Esophagus squamous epithelium (tissue), 5 donors: ENCODE data around the gene PPID. TPM values are rescaled to one million over a fixed set of nuclear protein-coding genes. Genes with fewer than 3 reads are reported as not detected.

Experiments
- DNase-seq: peaks from one replicate; lab custom pipeline; 2025; lab: John Stamatoyannopoulos, UW
- H3K27ac ChIP-seq, 4 donors: fragments of 200-600 bp; sonication (generic); one replicate each; pipeline ENCODE4 v1.5.1; 2016 to 2019; ENCODE audit warnings: mild to moderate bottlenecking in 1 of 4
- H3K27me3 ChIP-seq, 4 donors: fragments of 200-600 bp; sonication (generic); 1 replicate in 3 of 4; 2 replicates in 1 of 4; pipeline versions ENCODE4 v1.5.1 to v1.6.0; 2017 to 2021; ENCODE audit warnings: antibody characterized with exemption in 1 of 4
- H3K36me3 ChIP-seq, 3 donors: fragments of 200-600 bp; sonication (generic); one replicate each; pipeline ENCODE4 v1.5.1; 2016 to 2019
- H3K4me1 ChIP-seq, 3 donors: fragments of 200-600 bp; sonication (generic); one replicate each; pipeline ENCODE4 v1.5.1; 2017 to 2019
- H3K4me3 ChIP-seq, 4 donors: fragments of 200-600 bp; sonication (generic); 1 replicate in 3 of 4; 2 replicates in 1 of 4; pipeline ENCODE4 v1.5.1; 2016 to 2019; ENCODE audit warnings: mild to moderate bottlenecking in 2 of 4, moderate library complexity in 1 of 4
- H3K9me3 ChIP-seq, 3 donors: fragments of 200-600 bp; sonication (generic); one replicate each; pipeline ENCODE4 v1.5.1; 2016 to 2019
- POLR2A ChIP-seq, 4 donors: fragments of 450-650 bp; IDR thresholded peaks; one replicate each; pipeline ENCODE4 v1.6.1; 2017; ENCODE audit warnings: antibody characterized with exemption in 4 of 4, mild to moderate bottlenecking in 4 of 4, moderate library complexity in 3 of 4
- WGBS, 2 donors: methylation state at CpG; one replicate each; pipeline ENCODE4 v1.1.5; 2018; 5-methylcytosine and 5-hydroxymethylcytosine counted together
- intact Hi-C: fragments of 100-400 bp; cut with DNase I; formaldehyde crosslinking; loops from one replicate; pipeline ENCODE4 v1.15.0; 2022
- total RNA-seq, 4 donors: library from RNA; depleted of rRNA; stranded (reverse); fragments of >200 nt; gene quantifications; one replicate each; pipeline ENCODE4 v1.1.0, GENCODE V29; 2016
- TF ChIP-seq, protein P1 (sequence below), 6 experiments: fragments of 450-650 bp in 4 of 6; fragments of 200-600 bp in 2 of 6; sonication (generic) in 2 of 6; IDR thresholded peaks; one replicate each; pipeline ENCODE4 v1.5.1; 2016 to 2019; ENCODE audit warnings: antibody characterized with exemption in 6 of 6, mild to moderate bottlenecking in 4 of 6, moderate library complexity in 4 of 6
- donor health status: DM: yes; HTN: yes; CAD: no.

Gene PPID
- total RNA-seq, 4 donors from 2014 or later = 14.1 to 24.8 (median 21.5) TPM

DNA sequence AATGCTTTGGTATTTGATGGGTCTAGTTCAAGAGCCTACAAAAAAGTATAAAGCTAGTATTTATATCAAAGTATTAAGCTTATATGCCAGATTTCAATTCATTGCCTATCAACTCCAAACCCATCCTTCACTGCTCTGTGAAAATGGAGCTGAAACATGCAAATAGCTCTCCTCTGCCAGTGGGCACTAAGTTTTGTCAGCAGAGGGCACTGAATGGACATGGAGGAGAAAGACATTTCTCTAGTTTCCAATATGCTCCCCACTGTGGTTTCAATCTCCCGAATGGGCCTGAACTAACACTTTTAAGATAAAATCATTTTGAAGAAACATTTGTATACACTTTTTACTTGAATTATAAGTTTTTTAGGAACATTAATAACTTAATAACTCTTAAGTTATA lies 12.4 kb downstream of the PPID start:
- Histone ChIP-seq H3K4me1 (no peaks in the 10 kb centered on the region), H3K27ac (no peak overlapping the region), H3K36me3 (peaks cover 10 to 100% (median 13%) of the 10 kb centered on the region in 3 donors), H3K4me3 (no peak overlapping the region), H3K27me3 (no peaks in the 10 kb centered on the region), H3K9me3 (no peaks in the 10 kb centered on the region)
- DNase-seq = no peak
- 65 to 83% methylated on average over 1 of the region's 1 CpG for WGBS, 2 donors
- no peak for TF ChIP-seq POLR2A (IDR thresholded peaks at IDR 0.05)
- TF ChIP-seq, protein P1, sequence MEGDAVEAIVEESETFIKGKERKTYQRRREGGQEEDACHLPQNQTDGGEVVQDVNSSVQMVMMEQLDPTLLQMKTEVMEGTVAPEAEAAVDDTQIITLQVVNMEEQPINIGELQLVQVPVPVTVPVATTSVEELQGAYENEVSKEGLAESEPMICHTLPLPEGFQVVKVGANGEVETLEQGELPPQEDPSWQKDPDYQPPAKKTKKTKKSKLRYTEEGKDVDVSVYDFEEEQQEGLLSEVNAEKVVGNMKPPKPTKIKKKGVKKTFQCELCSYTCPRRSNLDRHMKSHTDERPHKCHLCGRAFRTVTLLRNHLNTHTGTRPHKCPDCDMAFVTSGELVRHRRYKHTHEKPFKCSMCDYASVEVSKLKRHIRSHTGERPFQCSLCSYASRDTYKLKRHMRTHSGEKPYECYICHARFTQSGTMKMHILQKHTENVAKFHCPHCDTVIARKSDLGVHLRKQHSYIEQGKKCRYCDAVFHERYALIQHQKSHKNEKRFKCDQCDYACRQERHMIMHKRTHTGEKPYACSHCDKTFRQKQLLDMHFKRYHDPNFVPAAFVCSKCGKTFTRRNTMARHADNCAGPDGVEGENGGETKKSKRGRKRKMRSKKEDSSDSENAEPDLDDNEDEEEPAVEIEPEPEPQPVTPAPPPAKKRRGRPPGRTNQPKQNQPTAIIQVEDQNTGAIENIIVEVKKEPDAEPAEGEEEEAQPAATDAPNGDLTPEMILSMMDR (IDR thresholded peaks at IDR 0.05) = no peak
- intact Hi-C loops = no loop called here

DNA sequence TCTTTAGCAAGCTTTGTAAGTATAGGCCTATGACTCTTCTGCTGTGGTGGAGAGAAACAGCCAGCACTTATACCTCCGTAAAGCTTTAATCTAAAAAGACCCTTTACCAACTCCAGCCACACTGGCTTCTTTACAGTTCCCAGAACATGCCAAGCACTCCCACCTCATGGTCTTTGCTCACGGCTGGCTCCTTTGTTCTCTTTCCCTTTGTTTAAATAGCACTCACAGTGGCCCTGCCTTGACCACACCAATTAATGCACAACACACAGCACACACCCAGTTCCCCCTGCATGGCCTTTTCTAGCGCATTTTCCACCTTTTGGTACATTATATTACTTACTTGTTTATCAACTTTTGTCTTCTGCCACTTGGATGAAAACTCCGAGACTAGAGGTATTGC lies 18.9 kb downstream of the PPID start:
- Histone ChIP-seq H3K27ac (no peak overlapping the region), H3K4me3 (no peak overlapping the region), H3K9me3 (no peaks in the 10 kb centered on the region), H3K4me1 (no peaks in the 10 kb centered on the region), H3K27me3 (no peaks in the 10 kb centered on the region), H3K36me3 (peaks cover 0 to 90% (median 4%) of the 10 kb centered on the region in 3 donors)
- TF ChIP-seq, protein P1 (IDR thresholded peaks at IDR 0.05) = no peak
- no peak for TF ChIP-seq POLR2A (IDR thresholded peaks at IDR 0.05)
- intact Hi-C loops = no loop called here
- no peak for DNase-seq
- WGBS, 2 donors = 83 to 89% methylated on average over 4 of the region's 4 CpGs

DNA sequence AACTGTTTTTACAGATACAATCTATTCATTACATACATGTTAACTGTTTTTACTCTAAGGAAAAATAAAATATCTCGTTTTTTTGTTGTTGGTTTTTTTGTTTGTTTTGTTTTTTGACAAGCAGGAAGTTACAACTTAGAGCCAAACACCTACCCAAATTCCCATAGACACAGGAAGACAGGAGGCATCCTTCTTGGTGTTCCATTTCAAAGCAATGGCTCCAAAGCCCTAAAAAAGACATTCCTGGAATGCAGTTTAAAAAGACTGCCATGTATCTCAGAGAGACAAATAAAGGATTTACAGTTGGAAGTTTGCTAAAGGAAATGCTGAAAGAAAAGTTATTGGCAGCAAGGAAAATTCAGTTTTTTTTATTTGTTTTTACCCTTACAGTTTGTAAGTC lies 34.4 kb downstream of the PPID start:
- Histone ChIP-seq H3K4me1 (no peaks in the 10 kb centered on the region), H3K27ac (no peak overlapping the region), H3K36me3 (peaks cover 0 to 74% (median 0%) of the 10 kb centered on the region in 3 donors), H3K9me3 (no peaks in the 10 kb centered on the region), H3K27me3 (no peaks in the 10 kb centered on the region), H3K4me3 (no peak overlapping the region)
- DNase-seq = no peak
- 71 to 75% methylated on average over 1 of the region's 1 CpG for WGBS, 2 donors
- TF ChIP-seq, protein P1 (IDR thresholded peaks at IDR 0.05) = no peak
- no peak for TF ChIP-seq POLR2A (IDR thresholded peaks at IDR 0.05)
- intact Hi-C loops = no loop called here

- H3K27ac ChIP-seq = no peak overlapping the region
- H3K9me3 ChIP-seq = no peaks in the 10 kb centered on the region
- no peaks in the 10 kb centered on the region for H3K27me3 ChIP-seq
- peaks cover 0 to 65% (median 0%) of the 10 kb centered on the region in 3 donors for H3K36me3 ChIP-seq
- no peak overlapping the region for H3K4me3 ChIP-seq
- TF ChIP-seq, protein P1 (IDR thresholded peaks at IDR 0.05) = no peak
- DNase-seq = no peak
- no peaks in the 10 kb centered on the region for H3K4me1 ChIP-seq
- WGBS, 2 donors = 44 to 64% methylated on average over 2 of the region's 2 CpGs
- intact Hi-C loops = no loop called here
Observed at GRCh38 chr4:158682066-158682465, 41.1 kb downstream of the PPID start.

- no peak for TF ChIP-seq POLR2A (IDR thresholded peaks at IDR 0.05)
- TF ChIP-seq, protein P1 (IDR thresholded peaks at IDR 0.05) = no peak
- 74 to 89% methylated on average over 1 of the region's 1 CpG for WGBS, 2 donors
Observed at GRCh38 chr4:158681629-158682028, 41.6 kb downstream of the PPID start.

More at GRCh38 chr4:158681629-158682028, 41.6 kb downstream of the PPID start:
- Histone ChIP-seq H3K4me3 (no peak overlapping the region), H3K4me1 (no peaks in the 10 kb centered on the region), H3K36me3 (peaks cover 0 to 61% (median 0%) of the 10 kb centered on the region in 3 donors), H3K27ac (no peak overlapping the region), H3K27me3 (no peaks in the 10 kb centered on the region), H3K9me3 (no peaks in the 10 kb centered on the region)
- intact Hi-C loops = no loop called here
- DNase-seq = no peak
